Jurkat, Clone E6-1 (cell line): ENCODE data around the gene LIPT1. TPM values are rescaled to one million over a fixed set of nuclear protein-coding genes. Genes with fewer than 3 reads are reported as not detected.
"Not testable (repeated sequence)": the region's sequence is repeated elsewhere in the genome, so short reads cannot be mapped to it uniquely, and the experiment has no call there.

Source experiments
- DNase-seq: peaks from one replicate; pipeline ENCODE4 v3.0.0-alpha.2; 2011; ENCODE audit warnings: low read depth, low spot score
- H3K4me3 ChIP-seq: 2 replicates; pipeline ENCODE4 v1.5.1; 2011; ENCODE audit warnings: mild to moderate bottlenecking, low read length, control low read depth, moderate library complexity
- polyA plus RNA-seq: library from polyadenylated mRNA; unstranded; fragments of >200 nt; gene quantifications from one replicate; pipeline ENCODE4 v1.2.1, GENCODE V29; 2012; ENCODE audit warnings: missing spikeins; ENCODE audit not compliant: insufficient read length, insufficient read depth

Gene LIPT1
- polyA plus RNA-seq: 9.0 TPM

- DNase-seq: peak; percentile 92
- peak within 1 kb of the TSS; percentile 89 for H3K4me3 ChIP-seq
Measured at GRCh38 chr2:99154643-99155536, at the start of gene LIPT1, which contains the start of gene TSGA10. Gene LIPT1 (plus strand): TSS chr2:99154967. CDS start chr2:99161958, 6,991 bp downstream. Gene TSGA10 (minus strand): TSS chr2:99154942. CDS start chr2:99109439, 45,503 bp downstream.

GRCh38 chr2:99106913-99107312 is 47.9 kb upstream of the LIPT1 start:
- no peak for DNase-seq
- no peak overlapping the region for H3K4me3 ChIP-seq

- no peak for DNase-seq
- H3K4me3 ChIP-seq: no peak overlapping the region
Measured at GRCh38 chr2:99111236-99111635, 43.5 kb upstream of the LIPT1 start.

- no peak for DNase-seq
- H3K4me3 ChIP-seq: no peak overlapping the region
Measured at GRCh38 chr2:99111945-99112344, 42.8 kb upstream of the LIPT1 start.

GRCh38 chr2:99112617-99113016 is 42.1 kb upstream of the LIPT1 start:
- no peak for DNase-seq
- H3K4me3 ChIP-seq: no peak overlapping the region

- H3K4me3 ChIP-seq: no peak overlapping the region
- no peak for DNase-seq
Measured at GRCh38 chr2:99127981-99128380, 26.8 kb upstream of the LIPT1 start.

GRCh38 chr2:99135044-99135556 is 19.7 kb upstream of the LIPT1 start:
- not testable (repeated sequence) for H3K4me3 ChIP-seq, DNase-seq

- H3K4me3 ChIP-seq: no peak overlapping the region
- DNase-seq: no peak
Measured at GRCh38 chr2:99139003-99139402, 15.8 kb upstream of the LIPT1 start.

- no peak for DNase-seq
Measured at GRCh38 chr2:99140056-99140859, 14.5 kb upstream of the LIPT1 start.

GRCh38 chr2:99140860-99141109 is 14.0 kb upstream of the LIPT1 start:
- H3K4me3 ChIP-seq: peak overlapping the region; percentile 57
- DNase-seq: no peak

More at GRCh38 chr2:99140056-99140859, 14.5 kb upstream of the LIPT1 start:
- H3K4me3 ChIP-seq: peak overlapping the region; percentile 57

- peak; percentile 91 for DNase-seq
- peak within 1 kb of the TSS; percentile 57 for H3K4me3 ChIP-seq
Measured at GRCh38 chr2:99141110-99142108, 13.4 kb upstream of the LIPT1 start, which contains the start of gene C2orf15. Gene C2orf15 (plus strand): TSS chr2:99141707. CDS start chr2:99150559, 8,852 bp downstream.

- no peak for DNase-seq
- no peak overlapping the region for H3K4me3 ChIP-seq
Measured at GRCh38 chr2:99150706-99151105, 4.1 kb upstream of the LIPT1 start.

- DNase-seq: no peak
- H3K4me3 ChIP-seq: no peak overlapping the region
Measured at GRCh38 chr2:99152199-99152895, 2.4 kb upstream of the LIPT1 start.

GRCh38 chr2:99153921-99154604 is 704 bp upstream of the LIPT1 start:
- peak overlapping the region; percentile 89 for H3K4me3 ChIP-seq
- DNase-seq: no peak

- no peak overlapping the region for H3K4me3 ChIP-seq
- no peak for DNase-seq
Measured at GRCh38 chr2:99156891-99157290, 2.1 kb downstream of the LIPT1 start.

- DNase-seq: no peak
- no peak overlapping the region for H3K4me3 ChIP-seq
Measured at GRCh38 chr2:99158599-99158998, 3.8 kb downstream of the LIPT1 start.

GRCh38 chr2:99159594-99159993 is 4.8 kb downstream of the LIPT1 start:
- H3K4me3 ChIP-seq: no peak overlapping the region
- no peak for DNase-seq

GRCh38 chr2:99166218-99166617 is 11.5 kb downstream of the LIPT1 start:
- DNase-seq: no peak
- H3K4me3 ChIP-seq: no peak overlapping the region
